DOHH2 (cell line): ENCODE measurements around the gene BDNF.

Source experiments
- H3F3A ChIP-seq: fragments of 200-600 bp; sonication (generic), shearing (Covaris generic); 2 replicates; pipeline ENCODE4 v1.6.0; 2016; ENCODE audit warnings: antibody characterized with exemption, mild to moderate bottlenecking; ENCODE audit not compliant: control insufficient read depth, insufficient read depth
- H3K27ac ChIP-seq: fragments of 200-600 bp; sonication (generic); 2 replicates; pipeline ENCODE4 v1.5.1; 2014; ENCODE audit warnings: low read depth, mild to moderate bottlenecking, low read length, moderate library complexity
- H3K27me3 ChIP-seq: fragments of 200-600 bp; sonication (generic); 2 replicates; pipeline ENCODE4 v1.6.1; 2014; ENCODE audit warnings: mild to moderate bottlenecking, low read length, mixed read lengths; ENCODE audit not compliant: control insufficient read depth
- H3K36me3 ChIP-seq: fragments of 200-600 bp; sonication (generic); 2 replicates; pipeline ENCODE4 v1.6.1; 2014; ENCODE audit warnings: mild to moderate bottlenecking, low read length, moderate library complexity, mixed read lengths; ENCODE audit not compliant: control insufficient read depth
- H3K4me1 ChIP-seq: fragments of 200-600 bp; sonication (generic); 2 replicates; pipeline ENCODE4 v1.6.1; 2014; ENCODE audit warnings: mild to moderate bottlenecking, low read length, mixed read lengths; ENCODE audit not compliant: control insufficient read depth
- H3K4me2 ChIP-seq: fragments of 200-600 bp; sonication (generic); 2 replicates; pipeline ENCODE4 v1.6.0; 2014; ENCODE audit warnings: mild to moderate bottlenecking, low read length, moderate library complexity
- H3K4me3 ChIP-seq: fragments of 200-600 bp; sonication (generic); 2 replicates; pipeline ENCODE4 v1.5.1; 2014; ENCODE audit warnings: mild to moderate bottlenecking, low read length, mixed read lengths
- H3K79me2 ChIP-seq: fragments of 200-600 bp; sonication (generic); 2 replicates; pipeline ENCODE4 v1.6.1; 2014; ENCODE audit warnings: mild to moderate bottlenecking, low read length, mixed read lengths; ENCODE audit not compliant: control insufficient read depth
- H3K9me2 ChIP-seq: fragments of 200-600 bp; sonication (generic); replicated peaks from 2 replicates; pipeline ENCODE4 v1.6.1; 2014; ENCODE audit warnings: mild to moderate bottlenecking, low read length, mixed read lengths; ENCODE audit not compliant: control insufficient read depth
- H3K9me3 ChIP-seq: fragments of 200-600 bp; sonication (generic); 2 replicates; pipeline ENCODE4 v1.6.1; 2014; ENCODE audit warnings: antibody characterized with exemption, low read length, mixed read lengths; ENCODE audit not compliant: control insufficient read depth, insufficient read depth
- H4K20me1 ChIP-seq: fragments of 200-600 bp; sonication (generic); 2 replicates; pipeline ENCODE4 v1.6.0; 2014; ENCODE audit warnings: low read depth, mild to moderate bottlenecking, antibody characterized with exemption, low read length, moderate library complexity; ENCODE audit not compliant: control insufficient read depth, insufficient read depth
- CTCF ChIP-seq: fragments of 200-600 bp; sonication (generic); IDR thresholded peaks from one replicate; pipeline ENCODE4 v1.5.1; 2014; ENCODE audit warnings: antibody characterized with exemption, mild to moderate bottlenecking, low read depth, low read length; ENCODE audit not compliant: poor library complexity, severe bottlenecking
- EZH2phosphoT487 ChIP-seq: fragments of 200-600 bp; sonication (generic); IDR thresholded peaks from 2 replicates; pipeline ENCODE4 v1.6.1; 2017; ENCODE audit warnings: borderline replicate concordance, mild to moderate bottlenecking, antibody characterized with exemption, low read length, moderate library complexity, mixed read lengths

BDNF gene

GRCh38 chr11:27625347-27625912 lies 74.8 kb downstream of the BDNF start:
- Histone ChIP-seq H3K4me2 (no peak overlapping the region), H3K9me2 (no peaks in the 10 kb centered on the region), H3K27me3 (no peaks in the 10 kb centered on the region), H3F3A (no peaks in the 10 kb centered on the region), H3K79me2 (no peaks in the 10 kb centered on the region), H4K20me1 (no peaks in the 10 kb centered on the region), H3K36me3 (no peaks in the 10 kb centered on the region), H3K4me1 (no peaks in the 10 kb centered on the region), H3K9me3 (no peaks in the 10 kb centered on the region), H3K4me3 (no peak overlapping the region), H3K27ac (no peak overlapping the region)
- TF ChIP-seq CTCF (no peak), EZH2phosphoT487 (no peak)

GRCh38 chr11:27623945-27624523 lies 76.2 kb downstream of the BDNF start:
- Histone ChIP-seq H3K4me3 (no peak overlapping the region), H3K79me2 (no peaks in the 10 kb centered on the region), H3K9me3 (no peaks in the 10 kb centered on the region), H3K4me2 (no peak overlapping the region), H3K9me2 (no peaks in the 10 kb centered on the region), H3F3A (no peaks in the 10 kb centered on the region), H3K36me3 (no peaks in the 10 kb centered on the region), H4K20me1 (no peaks in the 10 kb centered on the region), H3K4me1 (no peaks in the 10 kb centered on the region), H3K27ac (no peak overlapping the region), H3K27me3 (no peaks in the 10 kb centered on the region)
- TF ChIP-seq EZH2phosphoT487 (no peak), CTCF (no peak)

- Histone ChIP-seq H3K4me3 (no peak overlapping the region), H3F3A (no peaks in the 10 kb centered on the region), H3K9me2 (no peaks in the 10 kb centered on the region), H3K79me2 (no peaks in the 10 kb centered on the region), H3K27me3 (no peaks in the 10 kb centered on the region), H3K9me3 (no peaks in the 10 kb centered on the region), H3K4me1 (no peaks in the 10 kb centered on the region), H4K20me1 (no peaks in the 10 kb centered on the region), H3K27ac (no peak overlapping the region), H3K4me2 (no peak overlapping the region), H3K36me3 (no peaks in the 10 kb centered on the region)
- TF ChIP-seq EZH2phosphoT487 (no peak), CTCF (no peak)
Observed at GRCh38 chr11:27622541-27623300, 77.5 kb downstream of the BDNF start.
